ENCODE measurements around the gene ZBTB14.

Gene ZBTB14

GRCh38 chr18:5294113-5294456, 1.4 kb downstream of the ZBTB14 start:
- DNase-seq (ENCODE audit: low read depth), result no peak

- DNase-seq (ENCODE audit: low read depth), result no peak
These were observed 7.0 kb downstream of the ZBTB14 start for GRCh38 chr18:5288517-5288935.

- no peak for DNase-seq (ENCODE audit: low read depth)
These were observed 7.7 kb downstream of the ZBTB14 start for GRCh38 chr18:5287854-5288253.

GRCh38 chr18:5286525-5286924, 9.0 kb downstream of the ZBTB14 start:
- no peak for DNase-seq (ENCODE audit: low read depth)

- DNase-seq (ENCODE audit: low read depth), result no peak
These were observed 10.2 kb downstream of the ZBTB14 start for GRCh38 chr18:5285326-5285725.

GRCh38 chr18:5284808-5285207, 10.7 kb downstream of the ZBTB14 start:
- DNase-seq (ENCODE audit: low read depth), result no peak

- no peak for DNase-seq (ENCODE audit: low read depth)
These were observed 12.8 kb downstream of the ZBTB14 start for GRCh38 chr18:5282770-5283169.

- no peak for DNase-seq (ENCODE audit: low read depth)
These were observed 18.6 kb downstream of the ZBTB14 start for GRCh38 chr18:5276947-5277346.

- DNase-seq (ENCODE audit: low read depth), result no peak
These were observed 19.7 kb downstream of the ZBTB14 start for GRCh38 chr18:5275872-5276271.

- DNase-seq (ENCODE audit: low read depth), result no peak
These were observed 26.7 kb downstream of the ZBTB14 start for GRCh38 chr18:5268874-5269273.

GRCh38 chr18:5266721-5267120, 28.8 kb downstream of the ZBTB14 start:
- no peak for DNase-seq (ENCODE audit: low read depth)

- no peak for DNase-seq (ENCODE audit: low read depth)
These were observed 41.6 kb downstream of the ZBTB14 start for GRCh38 chr18:5253910-5254309.

GRCh38 chr18:5251117-5251516, 44.4 kb downstream of the ZBTB14 start:
- no peak for DNase-seq (ENCODE audit: low read depth)

- no peak for DNase-seq (ENCODE audit: low read depth)
These were observed 44.9 kb downstream of the ZBTB14 start for GRCh38 chr18:5250603-5251002.

- no peak for DNase-seq (ENCODE audit: low read depth)
These were observed 50.6 kb downstream of the ZBTB14 start for GRCh38 chr18:5244941-5245340.

GRCh38 chr18:5239447-5239846, 56.1 kb downstream of the ZBTB14 start:
- no peak for DNase-seq (ENCODE audit: low read depth)
